Cerebellar nuclear complex (tissue), 1 donor: ENCODE measurements around the gene USE1.
"Not testable (repeated sequence)": the region's sequence is repeated elsewhere in the genome, so short reads cannot be mapped to it uniquely, and the experiment has no call there.

Experiments used
- DNase-seq, 2 experiments: peaks; one replicate each; lab custom pipeline; 2025; lab: John Stamatoyannopoulos, UW

The USE1 gene, protein sequence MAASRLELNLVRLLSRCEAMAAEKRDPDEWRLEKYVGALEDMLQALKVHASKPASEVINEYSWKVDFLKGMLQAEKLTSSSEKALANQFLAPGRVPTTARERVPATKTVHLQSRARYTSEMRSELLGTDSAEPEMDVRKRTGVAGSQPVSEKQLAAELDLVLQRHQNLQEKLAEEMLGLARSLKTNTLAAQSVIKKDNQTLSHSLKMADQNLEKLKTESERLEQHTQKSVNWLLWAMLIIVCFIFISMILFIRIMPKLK

DNA sequence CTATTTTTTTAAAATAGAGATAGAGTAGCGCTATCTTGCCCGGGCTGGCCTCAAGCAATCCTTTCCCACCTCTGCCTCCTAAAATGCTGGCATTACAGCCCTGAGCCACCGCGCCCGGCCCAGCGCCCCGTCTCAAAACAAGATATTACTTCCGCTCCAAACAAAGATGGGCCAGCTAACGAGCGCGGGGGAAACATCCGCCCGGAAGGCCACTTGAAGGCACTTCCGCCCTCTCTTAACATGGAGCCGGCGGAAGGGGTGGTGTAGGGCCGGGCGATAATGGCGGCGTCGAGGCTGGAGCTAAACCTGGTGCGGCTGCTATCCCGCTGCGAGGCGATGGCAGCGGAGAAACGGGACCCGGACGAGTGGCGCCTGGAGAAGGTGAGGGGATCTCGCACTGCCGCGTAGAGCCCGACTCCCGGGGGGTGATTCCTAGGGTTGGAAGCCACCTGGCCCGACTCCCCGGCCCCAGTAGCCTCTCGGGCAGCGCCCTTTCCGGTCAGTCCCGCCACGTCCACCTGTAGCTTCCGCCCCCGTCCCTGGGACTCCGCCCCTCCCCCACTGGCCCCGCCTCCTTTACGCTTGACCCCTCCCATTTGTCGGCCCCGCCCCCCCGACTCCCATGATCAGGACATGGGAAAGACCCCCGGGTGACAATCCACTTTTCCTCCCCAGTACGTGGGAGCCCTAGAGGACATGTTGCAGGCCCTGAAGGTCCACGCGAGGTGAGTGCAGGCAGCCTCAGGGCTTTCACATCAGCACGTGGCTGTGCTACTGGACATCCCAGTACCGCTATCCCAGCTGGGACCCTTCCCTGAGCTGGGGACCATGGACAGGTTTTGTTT lies at the start of gene USE1:
Gene USE1, plus strand, starts transcription at position 231 of the 845 bp plus-strand sequence. Its CDS starts 49 bp downstream, at position 280.
- peak in 1 of 2 experiments; percentile 79 for DNase-seq

DNA sequence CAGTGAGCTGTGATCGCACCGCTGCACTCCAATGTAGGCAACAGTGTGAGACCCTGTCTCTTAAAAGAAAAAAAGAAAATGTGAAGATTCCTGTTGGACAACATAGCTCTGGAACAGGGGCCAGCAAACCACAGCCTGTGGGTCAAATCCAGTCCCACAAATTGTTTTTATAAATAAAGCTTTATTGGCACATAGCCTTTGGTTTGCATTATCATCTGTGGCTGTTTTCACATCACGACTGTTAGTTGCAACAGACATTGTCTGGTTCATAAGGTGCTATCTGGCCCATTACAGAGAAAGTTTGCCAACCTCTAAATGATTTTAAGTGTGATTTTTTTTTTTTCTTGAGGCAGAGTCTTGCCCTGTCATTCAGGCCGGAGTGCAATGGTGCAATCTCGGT lies 49.4 kb upstream of the USE1 start:
- DNase-seq: no peak

DNA sequence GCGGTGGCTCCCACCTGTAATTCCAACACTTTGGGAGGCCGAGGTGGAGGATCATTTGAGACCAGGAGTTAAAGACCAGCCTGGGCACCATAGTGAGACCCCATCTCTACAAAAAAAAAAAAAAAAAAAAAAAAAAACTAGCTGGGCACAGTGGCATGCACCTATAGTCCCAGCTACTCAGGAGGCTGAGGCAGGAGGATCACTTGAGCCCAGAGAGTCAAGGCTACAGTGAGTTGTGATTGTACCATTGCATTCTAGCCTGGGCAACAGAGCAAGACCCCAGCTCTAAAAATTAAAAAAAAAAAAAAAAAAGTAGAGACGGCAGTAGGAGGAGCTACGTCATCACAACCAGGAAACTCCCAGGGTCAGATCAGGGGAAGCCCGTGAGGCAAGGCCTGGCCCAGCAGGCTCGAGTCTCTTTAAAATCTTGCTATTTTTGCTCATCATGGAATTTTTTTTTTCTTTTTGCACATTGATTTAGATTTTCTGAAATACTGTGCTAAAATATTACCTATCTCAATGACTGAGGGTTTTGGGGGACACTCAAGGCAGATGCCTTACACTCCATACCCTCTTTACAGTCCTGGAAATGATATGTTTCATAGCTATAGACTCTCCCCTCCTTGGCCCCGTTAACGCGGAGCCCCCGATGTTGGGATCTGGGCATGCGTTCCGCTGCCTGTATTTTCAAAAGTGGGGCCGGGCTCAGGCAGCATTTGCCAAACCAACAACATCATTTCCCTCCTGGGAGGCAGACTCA lies 44.4 kb upstream of the USE1 start:
- no peak for DNase-seq

DNA sequence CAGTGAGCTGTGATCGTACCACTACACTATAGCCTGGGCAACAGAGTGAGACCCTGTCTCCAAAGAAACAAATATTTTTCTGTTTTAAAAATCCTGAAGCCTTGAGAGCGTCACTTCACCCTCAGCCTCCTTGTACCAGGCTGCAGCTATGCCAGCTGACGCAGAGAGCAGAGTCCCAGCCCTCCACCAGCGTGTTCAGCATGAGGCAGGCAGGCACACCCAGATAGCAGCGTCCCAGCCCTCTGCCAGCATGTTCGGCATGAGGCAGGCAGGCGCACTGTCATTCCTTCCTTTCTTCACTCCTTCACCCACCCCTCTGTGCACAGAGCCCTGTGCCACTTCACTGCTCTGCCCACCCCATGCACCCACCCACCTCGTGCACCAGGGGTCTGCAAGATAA lies 43.3 kb upstream of the USE1 start:
- DNase-seq: no peak

DNA sequence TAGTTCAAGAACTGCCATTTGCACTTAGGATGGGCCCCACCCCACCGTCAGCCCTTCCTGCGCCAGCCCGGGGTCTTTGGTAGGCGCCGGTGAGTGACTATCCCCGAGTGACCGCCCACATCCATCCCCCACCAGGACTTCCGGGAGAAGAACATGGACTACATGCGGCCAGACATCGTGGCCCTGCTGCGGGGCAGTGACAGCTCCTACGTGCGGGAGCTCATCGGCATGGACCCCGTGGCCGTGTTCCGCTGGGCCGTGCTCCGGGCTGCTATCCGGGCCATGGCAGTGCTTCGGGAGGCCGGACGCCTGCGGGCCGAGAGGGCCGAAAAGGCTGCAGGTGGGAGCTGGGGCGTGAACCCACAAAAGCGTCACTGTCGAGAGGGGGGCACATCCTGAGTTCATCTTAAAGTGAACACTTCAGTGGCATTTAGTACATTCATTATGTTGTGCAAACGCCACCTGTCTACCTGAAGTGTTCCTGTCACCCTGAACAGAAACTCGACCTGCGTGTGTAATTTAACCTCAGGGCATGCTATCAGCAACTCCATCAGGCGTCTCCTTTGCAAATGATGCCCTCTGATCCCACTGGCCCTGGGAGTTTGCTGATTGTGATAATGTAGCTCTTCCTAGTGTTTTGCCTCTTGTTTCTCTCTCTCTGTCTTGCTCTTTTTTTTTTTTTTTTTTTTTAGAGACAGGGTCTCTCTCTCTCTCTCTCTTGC lies 42.4 kb upstream of the USE1 start:
- DNase-seq: no peak

DNA sequence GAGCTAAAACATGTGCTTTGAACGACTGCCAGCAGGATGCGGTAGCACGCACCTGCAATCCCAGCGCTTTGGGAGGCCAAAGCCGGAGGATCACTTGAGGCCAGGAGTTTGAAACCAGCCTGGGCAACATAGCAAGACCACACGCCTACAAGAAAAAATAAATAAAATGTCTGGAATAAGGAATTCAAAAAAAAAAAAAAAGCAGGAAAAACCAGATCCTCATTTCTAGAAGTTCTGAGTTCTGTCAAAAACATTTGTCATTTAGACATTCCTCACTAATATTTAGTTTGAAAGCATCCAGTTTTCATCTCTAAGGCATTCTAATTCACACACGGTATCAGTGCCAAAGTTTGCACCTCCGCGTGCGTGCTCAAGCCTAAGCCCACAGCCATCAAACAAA lies 36.9 kb upstream of the USE1 start:
- DNase-seq: no peak

DNA sequence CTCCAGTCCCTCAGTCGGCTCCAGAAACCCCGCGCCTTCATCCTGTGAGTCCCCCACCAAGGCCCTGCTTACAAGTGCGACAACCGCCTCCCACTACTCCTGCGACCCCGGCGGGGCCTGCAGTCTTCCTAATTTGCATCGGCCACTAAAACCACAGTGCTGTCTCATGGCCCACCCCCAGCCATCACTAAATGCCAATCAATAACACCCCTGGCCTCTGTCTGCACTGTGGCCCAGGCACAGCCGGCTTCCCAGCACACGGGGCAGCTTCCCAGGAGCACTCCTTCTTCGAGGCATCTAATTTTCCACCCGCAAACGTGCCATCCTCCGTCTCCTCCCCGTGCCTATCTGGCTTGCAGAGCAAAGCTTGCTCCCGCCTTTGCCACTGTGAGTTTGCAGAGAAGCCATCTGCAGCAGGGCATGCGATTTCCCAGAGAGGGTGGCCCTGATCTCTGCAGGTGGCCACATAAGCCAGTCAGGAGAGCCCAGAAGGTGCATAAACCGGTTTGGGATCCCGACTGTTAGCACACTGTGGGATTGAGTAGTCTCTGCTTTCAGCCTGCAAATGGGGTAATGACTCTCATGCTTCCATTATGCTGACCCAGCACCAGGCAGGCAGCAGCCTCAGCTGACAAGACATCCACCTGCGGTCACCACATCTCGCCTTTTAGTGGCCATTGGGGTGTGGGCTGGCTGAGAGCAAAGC lies 34.0 kb upstream of the USE1 start:
- no peak for DNase-seq

DNA sequence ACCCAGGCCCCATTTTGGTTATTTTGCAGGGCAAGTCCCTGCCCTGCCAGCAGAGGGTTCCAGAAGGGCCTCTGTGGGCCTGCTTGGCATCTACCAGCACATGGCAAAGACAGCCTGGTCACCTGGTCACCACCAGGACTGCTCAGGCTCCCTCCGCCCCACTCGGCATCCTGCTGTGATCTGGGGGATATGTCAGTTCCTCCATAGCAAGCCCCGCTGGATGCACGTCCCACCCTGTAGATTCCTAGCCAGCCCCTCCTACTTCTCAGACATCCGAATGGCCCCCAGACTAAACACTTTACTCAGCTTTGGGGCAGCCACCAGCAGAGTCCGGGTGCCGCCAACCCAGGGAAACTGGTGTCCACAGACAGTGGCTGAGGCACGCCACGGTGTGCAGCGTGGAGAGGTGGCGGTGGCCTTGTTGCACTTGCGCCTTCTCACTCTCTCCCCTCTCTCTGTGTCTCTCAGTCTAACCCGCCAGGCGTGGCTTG lies 31.8 kb upstream of the USE1 start:
- no peak for DNase-seq

DNA sequence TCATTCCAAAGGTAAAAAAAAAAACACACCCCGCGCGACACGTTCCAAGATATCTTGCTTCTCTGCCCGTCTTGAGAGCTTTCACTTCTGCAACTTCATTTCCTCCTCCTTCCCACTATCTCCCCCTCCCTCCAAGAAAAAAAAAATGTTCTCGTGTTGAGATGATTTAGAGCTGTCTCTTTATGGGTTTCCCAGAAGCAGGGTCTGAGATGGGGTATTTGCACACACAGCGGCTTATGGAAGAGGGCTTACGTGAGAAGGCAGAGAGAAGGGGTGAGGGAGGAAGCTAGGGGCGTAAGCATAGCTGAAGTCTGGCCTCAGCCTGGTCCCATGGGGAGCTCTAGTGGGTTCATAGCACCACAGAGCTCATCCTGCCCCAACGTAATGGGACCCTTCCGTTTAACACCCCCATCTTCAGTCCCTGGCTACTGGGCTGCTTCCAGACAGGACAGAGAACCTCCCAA lies 31.3 kb upstream of the USE1 start:
- DNase-seq: no peak

DNA sequence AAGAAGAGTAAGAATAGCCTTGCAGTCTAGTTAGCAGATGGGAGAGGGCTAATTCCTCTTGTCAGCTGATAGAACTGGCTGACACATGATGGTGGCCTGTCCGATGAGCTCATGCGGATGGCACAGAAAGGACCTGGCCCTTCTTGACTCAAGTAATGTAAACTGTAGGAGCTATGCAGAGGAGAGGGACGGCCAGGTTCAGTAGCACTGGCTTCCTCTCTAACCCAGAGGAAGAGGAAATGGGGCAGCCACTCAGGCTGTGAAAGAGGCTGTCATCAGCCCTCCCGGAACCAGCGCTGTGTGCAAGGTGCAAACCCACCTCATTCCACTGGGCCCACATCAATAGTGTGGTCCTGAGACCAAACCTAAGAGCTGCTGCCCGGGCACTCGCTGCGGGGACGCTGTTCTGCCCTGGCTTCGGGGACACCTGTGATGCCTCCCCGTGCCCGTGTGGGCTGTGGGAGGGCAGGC lies 30.8 kb upstream of the USE1 start:
- no peak for DNase-seq

DNA sequence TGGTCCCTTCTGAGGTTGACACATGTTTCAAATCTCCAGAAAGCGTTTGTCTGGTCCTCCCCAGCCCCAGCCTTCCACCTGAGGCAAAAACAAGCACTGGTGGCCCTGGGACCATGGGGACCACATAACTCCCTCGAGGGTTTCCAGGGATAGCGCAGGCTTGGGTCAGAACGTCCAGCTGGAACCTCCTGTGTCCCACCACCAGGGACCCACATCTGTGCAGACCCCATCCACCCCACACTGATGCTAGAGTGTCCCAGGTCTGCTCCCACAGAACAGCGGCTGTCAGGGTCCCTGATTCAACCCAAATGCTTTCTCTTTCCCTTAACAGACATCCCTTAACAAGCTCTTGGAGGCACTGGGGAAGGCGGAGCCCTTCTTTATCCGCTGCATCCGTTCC lies 29.6 kb upstream of the USE1 start:
- no peak for DNase-seq

DNA sequence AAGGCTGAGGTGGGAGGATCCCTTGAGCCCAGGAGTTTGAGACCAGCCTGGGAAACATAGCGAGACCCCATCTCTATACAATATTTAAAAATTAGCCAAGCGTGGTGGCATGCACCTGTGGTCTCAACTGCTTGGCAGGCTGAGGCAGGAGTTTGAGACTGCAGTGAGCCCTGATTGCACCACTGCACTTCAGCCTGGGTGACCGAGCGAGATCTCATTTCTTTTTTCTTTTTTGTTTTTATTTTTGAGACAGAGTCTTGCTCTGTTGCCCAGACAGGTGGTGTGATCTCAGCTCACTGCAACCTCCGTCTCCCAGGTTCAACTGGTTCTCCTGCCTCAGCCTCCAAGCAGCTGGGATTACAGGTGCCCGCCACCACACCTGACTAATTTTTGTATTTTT lies 23.4 kb upstream of the USE1 start:
- not testable (repeated sequence) for DNase-seq

DNA sequence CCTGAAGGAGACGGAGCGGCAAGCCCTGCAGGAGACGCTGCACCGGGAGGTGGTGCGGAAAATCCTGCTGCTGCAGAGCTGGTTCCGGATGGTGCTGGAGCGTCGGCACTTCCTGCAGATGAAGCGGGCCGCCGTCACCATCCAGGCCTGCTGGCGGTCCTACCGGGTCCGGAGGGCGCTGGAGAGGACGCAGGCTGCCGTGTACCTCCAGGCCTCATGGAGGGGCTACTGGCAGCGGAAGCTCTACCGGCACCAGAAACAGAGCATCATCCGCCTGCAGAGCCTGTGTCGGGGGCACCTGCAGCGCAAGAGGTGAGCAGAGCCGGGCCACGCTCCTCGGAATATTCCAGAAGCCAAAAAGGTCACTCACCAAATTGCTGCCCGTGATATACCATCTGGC lies 22.4 kb upstream of the USE1 start:
- DNase-seq: no peak

DNA sequence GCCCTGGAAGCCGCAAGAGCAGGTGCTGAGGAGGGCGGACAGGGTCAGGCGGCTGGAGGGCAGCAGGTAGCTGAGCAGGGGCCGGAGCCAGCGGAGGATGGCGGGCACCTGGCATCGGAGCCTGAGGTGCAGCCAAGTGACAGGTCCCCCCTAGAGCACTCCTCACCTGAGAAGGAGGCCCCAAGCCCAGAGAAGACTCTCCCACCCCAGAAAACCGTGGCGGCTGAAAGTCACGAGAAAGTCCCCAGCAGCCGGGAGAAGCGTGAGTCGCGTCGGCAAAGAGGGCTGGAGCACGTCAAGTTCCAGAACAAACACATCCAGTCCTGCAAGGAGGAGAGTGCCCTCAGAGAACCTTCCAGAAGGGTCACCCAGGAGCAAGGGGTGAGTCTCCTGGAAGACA lies 20.5 kb upstream of the USE1 start:
- no peak for DNase-seq

DNA sequence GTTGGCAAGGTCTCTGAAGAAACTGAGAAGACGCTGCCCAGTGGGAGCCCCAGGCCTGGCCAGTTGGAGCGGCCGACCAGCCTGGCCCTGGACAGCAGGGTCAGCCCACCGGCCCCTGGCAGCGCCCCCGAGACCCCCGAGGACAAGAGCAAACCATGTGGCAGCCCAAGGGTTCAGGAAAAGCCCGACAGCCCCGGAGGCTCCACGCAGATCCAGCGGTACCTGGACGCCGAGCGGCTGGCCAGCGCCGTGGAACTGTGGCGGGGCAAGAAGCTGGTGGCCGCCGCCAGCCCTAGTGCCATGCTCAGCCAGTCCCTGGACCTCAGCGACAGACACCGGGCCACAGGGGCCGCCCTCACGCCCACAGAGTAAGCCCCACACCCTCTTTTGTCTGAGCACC lies 20.1 kb upstream of the USE1 start:
- DNase-seq: no peak

DNA sequence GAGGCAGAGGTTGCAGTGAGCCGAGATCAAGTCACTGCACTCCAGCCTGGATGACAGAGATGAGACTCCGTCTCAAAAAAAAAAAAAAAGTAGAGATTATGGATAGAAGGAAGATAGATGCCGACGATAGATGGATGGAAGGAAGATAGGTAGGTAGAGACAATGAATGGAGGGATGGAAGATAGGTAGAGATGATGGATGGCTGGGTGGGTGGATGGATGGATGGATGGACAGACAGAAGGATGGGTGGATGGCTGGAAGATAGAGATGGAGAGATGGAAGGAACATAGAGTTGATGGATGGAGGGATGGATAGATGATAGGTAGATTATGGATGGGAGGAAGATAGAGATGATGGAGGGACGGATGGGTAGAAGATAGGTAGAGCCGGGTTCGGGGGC lies 18.5 kb upstream of the USE1 start:
- DNase-seq: no peak

DNA sequence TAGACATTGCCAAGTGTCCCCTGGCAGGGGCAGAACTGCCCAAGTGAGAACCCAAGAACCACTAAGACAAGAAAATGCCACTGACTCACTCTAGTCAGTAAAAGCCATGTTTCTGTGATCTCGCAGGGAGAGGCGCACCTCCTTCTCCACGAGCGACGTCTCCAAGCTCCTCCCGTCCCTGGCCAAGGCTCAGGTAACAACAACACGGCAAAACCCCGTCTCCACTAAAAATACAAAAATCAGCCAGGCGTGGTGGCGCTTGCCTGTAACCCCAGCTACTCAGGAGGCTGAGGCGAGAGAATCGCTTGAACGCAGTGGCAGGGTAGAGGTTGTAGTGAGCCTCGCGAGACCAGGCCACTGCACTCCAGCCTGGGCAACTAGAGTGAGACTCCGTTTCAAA lies 17.5 kb upstream of the USE1 start:
- DNase-seq: no peak

DNA sequence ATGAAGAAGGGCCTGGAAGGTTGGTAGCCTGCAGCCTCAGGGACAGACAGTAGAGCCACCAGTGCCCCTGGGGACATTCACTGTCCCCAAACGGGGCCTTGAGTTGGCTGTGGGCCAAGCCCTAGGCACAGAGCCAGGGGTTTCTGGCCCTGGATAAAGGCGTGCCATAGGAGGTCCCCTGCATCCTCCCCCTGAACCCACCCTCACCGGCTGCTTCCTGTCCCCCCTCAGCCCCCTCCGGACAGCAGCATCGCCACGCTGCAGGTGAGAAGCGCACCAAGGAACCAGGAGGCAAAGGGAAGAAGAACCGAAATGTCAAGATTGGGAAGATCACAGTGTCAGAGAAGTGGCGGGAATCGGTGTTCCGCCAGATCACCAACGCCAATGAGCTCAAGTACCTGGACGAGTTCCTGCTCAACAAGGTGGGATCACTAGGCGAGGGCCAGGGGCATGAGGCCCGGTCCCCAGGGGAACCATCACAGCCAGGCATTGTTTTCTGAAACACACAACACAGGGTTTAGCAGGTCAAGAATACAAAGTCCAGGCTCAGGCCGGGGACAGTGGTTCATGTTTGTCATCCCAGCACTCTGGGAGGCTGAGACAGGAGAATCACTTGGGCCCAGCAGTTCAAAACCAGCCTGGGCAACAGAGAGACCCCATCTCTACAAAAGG lies 14.6 kb upstream of the USE1 start:
- DNase-seq: no peak

DNA sequence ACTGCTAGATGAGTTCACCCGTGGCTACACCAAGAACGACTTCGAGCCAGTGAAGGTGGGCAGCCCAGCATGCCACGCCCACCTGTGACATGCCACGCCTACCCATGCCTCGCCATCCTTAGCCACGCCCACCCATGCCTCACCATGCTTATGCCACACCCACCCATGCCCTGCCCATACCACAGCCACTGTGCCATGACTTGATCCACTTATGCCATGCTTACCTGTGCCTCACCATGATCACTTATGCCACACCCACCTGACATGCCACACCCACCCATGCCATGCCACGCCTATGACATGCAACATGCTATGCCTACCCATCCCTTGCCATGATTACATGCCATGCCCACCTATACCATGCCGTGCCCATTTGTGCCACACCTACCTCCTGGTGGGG lies 12.9 kb upstream of the USE1 start:
- no peak for DNase-seq

DNA sequence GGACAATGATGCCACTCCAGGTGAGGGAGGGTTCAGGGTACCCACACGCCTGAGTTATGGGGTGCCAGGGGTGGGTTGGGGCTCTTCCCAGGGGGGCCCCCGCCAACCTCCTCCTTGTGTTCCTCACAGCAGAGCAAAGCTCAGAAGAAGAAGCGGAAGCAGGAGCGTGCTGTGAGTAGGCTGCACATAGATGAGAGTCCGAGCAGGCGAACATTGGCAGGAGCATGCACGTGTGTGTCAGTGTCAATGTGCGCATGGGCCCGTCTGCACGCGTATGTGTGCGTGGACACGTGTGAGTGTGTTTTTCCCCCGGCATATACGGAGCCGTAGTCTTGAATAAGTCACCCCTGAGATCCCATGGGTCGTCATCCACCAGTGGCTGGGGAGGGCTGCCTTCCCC lies 12.4 kb upstream of the USE1 start:
- DNase-seq: no peak
